ENCODE data around the gene CLN5.
"Not testable (repeated sequence)": the region's sequence is repeated elsewhere in the genome, so short reads cannot be mapped to it uniquely, and the experiment has no call there.

Gene CLN5

GRCh38 chr13:76976490-76976889 is 15.4 kb upstream of the CLN5 start:
- DNase-seq: peak; percentile 12

GRCh38 chr13:76976929-76977328 is 15.0 kb upstream of the CLN5 start:
- no peak for DNase-seq

- peak; percentile 18 for DNase-seq
Measured at GRCh38 chr13:76980075-76980718, 11.7 kb upstream of the CLN5 start.

GRCh38 chr13:76982061-76982460 is 9.8 kb upstream of the CLN5 start:
- DNase-seq: no peak

- DNase-seq: no peak
Measured at GRCh38 chr13:76983676-76984075, 8.2 kb upstream of the CLN5 start.

GRCh38 chr13:76991432-76991795 is 467 bp upstream of the CLN5 start:
- no peak for DNase-seq

GRCh38 chr13:76992548-76993001 is 694 bp downstream of the CLN5 start:
- DNase-seq: no peak

GRCh38 chr13:76993021-76993420 is 1.1 kb downstream of the CLN5 start:
- DNase-seq: no peak

- DNase-seq: no peak
Measured at GRCh38 chr13:76993473-76993872, 1.6 kb downstream of the CLN5 start.

GRCh38 chr13:76994281-76994680 is 2.4 kb downstream of the CLN5 start:
- no peak for DNase-seq

- no peak for DNase-seq
Measured at GRCh38 chr13:77000475-77000874, 8.6 kb downstream of the CLN5 start.

GRCh38 chr13:77001540-77001939 is 9.7 kb downstream of the CLN5 start:
- DNase-seq: no peak

- no peak for DNase-seq
Measured at GRCh38 chr13:77001963-77002587, 10.2 kb downstream of the CLN5 start.

- DNase-seq: peak; percentile 2
Measured at GRCh38 chr13:77002590-77003190, 10.8 kb downstream of the CLN5 start.

- not testable (repeated sequence) for DNase-seq
Measured at GRCh38 chr13:77008337-77008736, 16.5 kb downstream of the CLN5 start.

- DNase-seq: no peak
Measured at GRCh38 chr13:77009011-77009410, 17.1 kb downstream of the CLN5 start.

GRCh38 chr13:77009719-77010118 is 17.8 kb downstream of the CLN5 start:
- not testable (repeated sequence) for DNase-seq

GRCh38 chr13:77013853-77014542 is 22.1 kb downstream of the CLN5 start:
- no peak for DNase-seq

- DNase-seq: no peak
Measured at GRCh38 chr13:77014906-77015685, 23.2 kb downstream of the CLN5 start.

- DNase-seq: no peak
Measured at GRCh38 chr13:77016251-77016812, 24.5 kb downstream of the CLN5 start.

GRCh38 chr13:77016888-77017623 is 25.2 kb downstream of the CLN5 start:
- DNase-seq: no peak

- no peak for DNase-seq
Measured at GRCh38 chr13:77019756-77020155, 27.9 kb downstream of the CLN5 start.
